ENCODE measurements around the gene APCDD1. TPM values are rescaled to one million over a fixed set of nuclear protein-coding genes. Genes with fewer than 3 reads are reported as not detected.
A peak's percentile ranks its signal among the peaks of the same experiment; 100 is the strongest.

Gene APCDD1
- total RNA-seq, 1 experiment from 2014 or later = 355 TPM

- intact Hi-C loops (cut with micrococcal nuclease; ENCODE audit: unreplicated experiment) = loop anchor here (1.0 to 2.0 kb wide), 2 partner anchors 11 to 43 kb away; no protein-coding TSS in a partner anchor
- H3K9me3 ChIP-seq (ENCODE audit: low read depth, low read length, poor library complexity, severe bottlenecking) = no peaks in the 10 kb centered on the region
- POLR2A ChIA-PET (ENCODE audit: low non-redundant PET) = interaction anchor here (0.7 to 1.4 kb wide), 2 partner anchors 12 to 367 kb away, joined by 3 read pairs; no protein-coding TSS in a partner anchor
- TF ChIP-seq EZH2 (IDR thresholded peaks at IDR 0.05; ENCODE audit: borderline replicate concordance, low read depth, low read length, poor library complexity, severe bottlenecking) (no peak), CTCF (conservative IDR thresholded peaks at IDR 0.05; ENCODE audit: low read depth, low read length) (no peak)
- no peaks in the 10 kb centered on the region for H3K27me3 ChIP-seq (replicated peaks; ENCODE audit: insufficient read depth, low read depth, low read length, poor library complexity)
- H3K4me3 ChIP-seq (ENCODE audit: low read depth, low read length, poor library complexity, severe bottlenecking) = no peak overlapping the region
- DNase-seq (ENCODE audit: low spot score) = peak; percentile 36
- BruUV-seq (replicated peaks) = TSS peak; percentile 68
- peaks cover 91% of the 10 kb centered on the region for H3K4me1 ChIP-seq (ENCODE audit: insufficient read depth, low read length, poor library complexity, severe bottlenecking)
- H3K36me3 ChIP-seq (ENCODE audit: insufficient read depth, low read length, poor library complexity, severe bottlenecking) = peaks cover 91% of the 10 kb centered on the region
- CTCF ChIA-PET = interaction anchor here (0.6 kb wide), 1 partner anchor 234 kb away, joined by 3 read pairs; no protein-coding TSS in a partner anchor
- peak overlapping the region; percentile 100 for H3K27ac ChIP-seq (ENCODE audit: low read depth, low read length, poor library complexity, severe bottlenecking)
Measured at GRCh38 chr18:10475654-10476291, 21.3 kb downstream of the APCDD1 start.

GRCh38 chr18:10476338-10476791 lies 21.9 kb downstream of the APCDD1 start:
- peak overlapping the region; percentile 100 for H3K27ac ChIP-seq (ENCODE audit: low read depth, low read length, poor library complexity, severe bottlenecking)
- H3K36me3 ChIP-seq (ENCODE audit: insufficient read depth, low read length, poor library complexity, severe bottlenecking) = peaks cover 91% of the 10 kb centered on the region
- peaks cover 89% of the 10 kb centered on the region for H3K4me1 ChIP-seq (ENCODE audit: insufficient read depth, low read length, poor library complexity, severe bottlenecking)
- DNase-seq (ENCODE audit: low spot score) = peak; percentile 96
- H3K27me3 ChIP-seq (replicated peaks; ENCODE audit: insufficient read depth, low read depth, low read length, poor library complexity) = no peaks in the 10 kb centered on the region
- intact Hi-C loops (cut with micrococcal nuclease; ENCODE audit: unreplicated experiment) = loop anchor here (2.0 kb wide), 1 partner anchor 42 kb away; no protein-coding TSS in a partner anchor
- no peaks in the 10 kb centered on the region for H3K9me3 ChIP-seq (ENCODE audit: low read depth, low read length, poor library complexity, severe bottlenecking)
- BruUV-seq (replicated peaks) = no TSS peak
- POLR2A ChIA-PET (ENCODE audit: low non-redundant PET) = no interaction called here
- TF ChIP-seq CTCF (conservative IDR thresholded peaks at IDR 0.05; ENCODE audit: low read depth, low read length) (no peak), EZH2 (IDR thresholded peaks at IDR 0.05; ENCODE audit: borderline replicate concordance, low read depth, low read length, poor library complexity, severe bottlenecking) (no peak)
- CTCF ChIA-PET = no interaction called here
- peak overlapping the region; percentile 14 for H3K4me3 ChIP-seq (ENCODE audit: low read depth, low read length, poor library complexity, severe bottlenecking)

GRCh38 chr18:10477121-10477862 lies 22.9 kb downstream of the APCDD1 start:
- H3K27ac ChIP-seq (ENCODE audit: low read depth, low read length, poor library complexity, severe bottlenecking) = peak overlapping the region; percentile 100
- no peaks in the 10 kb centered on the region for H3K27me3 ChIP-seq (replicated peaks; ENCODE audit: insufficient read depth, low read depth, low read length, poor library complexity)
- H3K4me3 ChIP-seq (ENCODE audit: low read depth, low read length, poor library complexity, severe bottlenecking) = peak overlapping the region; percentile 14
- peak; percentile 97 for DNase-seq (ENCODE audit: low spot score)
- CTCF ChIA-PET = interaction anchor here (0.6 kb wide), 1 partner anchor 576 kb away, joined by 3 read pairs; no protein-coding TSS in a partner anchor
- POLR2A ChIA-PET (ENCODE audit: low non-redundant PET) = interaction anchor here (0.6 to 1.2 kb wide), 5 partner anchors 9 to 20 kb away, joined by 3 to 5 read pairs (median 3); no protein-coding TSS in a partner anchor
- TF ChIP-seq EZH2 (IDR thresholded peaks at IDR 0.05; ENCODE audit: borderline replicate concordance, low read depth, low read length, poor library complexity, severe bottlenecking) = no peak
- TF ChIP-seq CTCF (conservative IDR thresholded peaks at IDR 0.05; ENCODE audit: low read depth, low read length) = no peak
- BruUV-seq (replicated peaks) = TSS peak; percentile 6
- H3K4me1 ChIP-seq (ENCODE audit: insufficient read depth, low read length, poor library complexity, severe bottlenecking) = peaks cover 85% of the 10 kb centered on the region
- intact Hi-C loops (cut with micrococcal nuclease; ENCODE audit: unreplicated experiment) = loop anchor here (2.0 kb wide), 1 partner anchor 42 kb away; no protein-coding TSS in a partner anchor
- H3K36me3 ChIP-seq (ENCODE audit: insufficient read depth, low read length, poor library complexity, severe bottlenecking) = peaks cover 91% of the 10 kb centered on the region
- H3K9me3 ChIP-seq (ENCODE audit: low read depth, low read length, poor library complexity, severe bottlenecking) = no peaks in the 10 kb centered on the region
